Measurements from ENCODE around the gene ANKRD39.

GRCh38 chr2:96877042-96877451, 19.2 kb upstream of the ANKRD39 start:
- no peak for TF ChIP-seq HDAC6 (IDR thresholded peaks at IDR 0.05; ENCODE audit: unreplicated experiment)
- no peak for TF ChIP-seq ZSCAN29 (IDR thresholded peaks at IDR 0.05)
- TF ChIP-seq WRNIP1 (IDR thresholded peaks at IDR 0.05; ENCODE audit: borderline replicate concordance, low read depth, low read length), result no peak
- no peak for TF ChIP-seq TARDBP (IDR thresholded peaks at IDR 0.05; ENCODE audit: borderline replicate concordance)
- TF ChIP-seq CTCF (IDR thresholded peaks at IDR 0.05 in 2 of 3, conservative IDR thresholded peaks at IDR 0.05 in 1 of 3; ENCODE audit: control insufficient read depth in 2 of 3, extremely low read depth in 1 of 3, insufficient read depth in 1 of 3, low read depth in 3 of 3, low read length in 3 of 3), result no peak
- TF ChIP-seq SUZ12 (IDR thresholded peaks at IDR 0.05; ENCODE audit: unreplicated experiment), result no peak
- TF ChIP-seq CEBPB (IDR thresholded peaks at IDR 0.05; ENCODE audit: borderline replicate concordance in 1 of 2, low read depth in 2 of 2, low read length in 2 of 2), result no peak
- TF ChIP-seq YY1 (IDR thresholded peaks at IDR 0.05; ENCODE audit: low read depth, low read length), result no peak

All from GM12878 (cell line).